CD14-positive monocyte (primary cell): Measurements from ENCODE around the gene FABP7. TPM values are rescaled to one million over a fixed set of nuclear protein-coding genes. Genes with fewer than 3 reads are reported as not detected.

ENCODE experiments used
- DNase-seq, 3 donors: peaks; one replicate each; pipeline ENCODE4 v3.0.0-alpha.2; 2011 to 2022
- H2AFZ ChIP-seq: 2 replicates; pipeline ENCODE4 v1.6.0; 2012; ENCODE audit warnings: mild to moderate bottlenecking, low read depth, low read length, inconsistent platforms; ENCODE audit not compliant: insufficient read depth, poor library complexity, severe bottlenecking
- H3K27ac ChIP-seq, 2 donors: 1 replicate in 1 of 2; 2 replicates in 1 of 2; pipeline ENCODE4 v1.5.1; 2012 to 2013; ENCODE audit warnings: low read length in 2 of 2, control low read depth in 1 of 2, inconsistent platforms in 1 of 2, low read depth in 1 of 2, mild to moderate bottlenecking in 1 of 2
- H3K27me3 ChIP-seq, 2 donors: one replicate each; pipeline versions ENCODE4 v1.6.0 to v1.6.1; 2011 to 2013; ENCODE audit warnings: low read length in 2 of 2; ENCODE audit not compliant: control insufficient read depth in 2 of 2, insufficient read depth in 2 of 2
- H3K36me3 ChIP-seq, 2 donors: replicated peaks in 1 of 2; 1 replicate in 1 of 2; 2 replicates in 1 of 2; pipeline versions ENCODE4 v1.5.1 to v1.6.1; 2012 to 2013; ENCODE audit warnings: low read length in 2 of 2, control low read depth in 1 of 2, inconsistent platforms in 1 of 2, mild to moderate bottlenecking in 1 of 2; ENCODE audit not compliant: insufficient read depth in 2 of 2, control insufficient read depth in 1 of 2
- H3K4me1 ChIP-seq, 2 donors: 1 replicate in 1 of 2; 2 replicates in 1 of 2; pipeline versions ENCODE4 v1.5.1 to v1.6.1; 2012 to 2013; ENCODE audit warnings: low read length in 2 of 2, control low read depth in 1 of 2, inconsistent platforms in 1 of 2, mild to moderate bottlenecking in 1 of 2, moderate library complexity in 1 of 2; ENCODE audit not compliant: insufficient read depth in 2 of 2, control insufficient read depth in 1 of 2
- H3K4me2 ChIP-seq: replicated peaks from 2 replicates; pipeline ENCODE3; 2012; ENCODE audit warnings: low read length, moderate library complexity, mild to moderate bottlenecking; ENCODE audit not compliant: poor library complexity, severe bottlenecking; ENCODE audit errors: extremely low read depth
- H3K4me3 ChIP-seq, 3 experiments: fragments of 200-600 bp in 1 of 3; sonication (generic) in 1 of 3; replicated peaks in 1 of 3; 1 replicate in 2 of 3; 2 replicates in 1 of 3; pipeline ENCODE4 v1.5.1; 2011 to 2013; ENCODE audit warnings: low read length in 3 of 3, mild to moderate bottlenecking in 3 of 3, control low read depth in 2 of 3, low read depth in 2 of 3, inconsistent platforms in 1 of 3, moderate library complexity in 1 of 3
- H3K79me2 ChIP-seq: 2 replicates; pipeline ENCODE4 v1.6.0; 2012; ENCODE audit warnings: mild to moderate bottlenecking, control low read depth, inconsistent platforms, low read length, moderate library complexity; ENCODE audit not compliant: insufficient read depth
- H3K9ac ChIP-seq: 2 replicates; pipeline ENCODE4 v1.6.0; 2017; ENCODE audit warnings: low read length, mild to moderate bottlenecking; ENCODE audit not compliant: insufficient read depth, poor library complexity, severe bottlenecking
- H3K9me3 ChIP-seq, 2 donors: replicated peaks in 1 of 2; 1 replicate in 1 of 2; 2 replicates in 1 of 2; pipeline versions ENCODE4 v1.5.1 to v1.6.1; 2012 to 2013; ENCODE audit warnings: low read length in 2 of 2, control low read depth in 1 of 2; ENCODE audit not compliant: control insufficient read depth in 1 of 2, insufficient read depth in 1 of 2
- H4K20me1 ChIP-seq: 2 replicates; pipeline ENCODE4 v1.6.0; 2012; ENCODE audit warnings: mild to moderate bottlenecking, low read length, control low read depth, moderate library complexity; ENCODE audit not compliant: insufficient read depth
- H3K27ac Mint-ChIP-seq, 7 donors: one replicate each; pipeline ENCODE4 v1.8.0; 2020; ENCODE audit warnings: mild to moderate bottlenecking in 7 of 7, mixed read lengths in 7 of 7, moderate library complexity in 6 of 7, inconsistent platforms in 2 of 7
- H3K27me3 Mint-ChIP-seq, 3 donors: one replicate each; pipeline ENCODE4 v1.8.0; 2021 to 2022; ENCODE audit warnings: low read depth in 3 of 3, mild to moderate bottlenecking in 3 of 3, mixed read lengths in 3 of 3, moderate library complexity in 3 of 3, inconsistent platforms in 1 of 3
- H3K36me3 Mint-ChIP-seq, 2 donors: one replicate each; pipeline ENCODE4 v1.8.0; 2020; ENCODE audit warnings: mixed read lengths in 2 of 2, inconsistent platforms in 1 of 2, mild to moderate bottlenecking in 1 of 2
- H3K4me1 Mint-ChIP-seq: one replicate; pipeline ENCODE4 v1.8.0; 2020; ENCODE audit warnings: mild to moderate bottlenecking, mixed read lengths
- H3K4me3 Mint-ChIP-seq, 2 donors: one replicate each; pipeline ENCODE4 v1.8.0; 2020; ENCODE audit warnings: mild to moderate bottlenecking in 2 of 2, mixed read lengths in 2 of 2, moderate library complexity in 1 of 2
- H3K9me3 Mint-ChIP-seq, 7 donors: one replicate each; pipeline ENCODE4 v1.8.0; 2020 to 2022; ENCODE audit warnings: mixed read lengths in 7 of 7, mild to moderate bottlenecking in 6 of 7, moderate library complexity in 6 of 7, inconsistent platforms in 2 of 7
- CTCF ChIP-seq: fragments of 200-600 bp; IDR thresholded peaks from one replicate; pipeline ENCODE4 v1.8.0; 2022; ENCODE audit warnings: antibody characterized with exemption, mild to moderate bottlenecking
- WGBS: methylation state at CpG from one replicate; pipeline ENCODE4 v1.1.5; 2013; ENCODE audit warnings: missing lambda C conversion rate; ENCODE audit not compliant: insufficient coverage; 5-methylcytosine and 5-hydroxymethylcytosine counted together
- intact Hi-C, 2 donors: fragments of 100-400 bp; cut with micrococcal nuclease; formaldehyde crosslinking; loops; one replicate each; pipeline versions ENCODE4 v1.15.0 to v1.15.1; 2023
- polyA plus RNA-seq, 3 donors: library from polyadenylated mRNA; depleted of rRNA in 1 of 3; unstranded in 2 of 3; stranded (reverse) in 1 of 3; fragments of 300-500 nt in 2 of 3; fragments of >200 nt in 1 of 3; fragmentation: Illumina TruSeq in 2 of 3; gene quantifications; 1 replicate in 2 of 3; 2 replicates in 1 of 3; pipeline ENCODE4 v1.2.3, GENCODE V29; 2012 to 2021

The FABP7 gene
- polyA plus RNA-seq, 3 donors = not detected

- no peak overlapping the region for H3K4me3 Mint-ChIP-seq
- H3K4me2 ChIP-seq = no peak overlapping the region
- H3K4me1 Mint-ChIP-seq = no peaks in the 10 kb centered on the region
- no peak for TF ChIP-seq CTCF
- H3K4me1 ChIP-seq = no peaks in the 10 kb centered on the region
- H3K4me3 ChIP-seq = no peak overlapping the region
- H4K20me1 ChIP-seq = no peaks in the 10 kb centered on the region
- H3K9ac ChIP-seq = no peak overlapping the region
- intact Hi-C loops = no loop called here
- no peak for DNase-seq
- no peaks in the 10 kb centered on the region for H3K36me3 Mint-ChIP-seq
- no peaks in the 10 kb centered on the region for H3K9me3 ChIP-seq
- H3K9me3 Mint-ChIP-seq = no peaks in the 10 kb centered on the region
- H3K27ac ChIP-seq = no peak overlapping the region
- peaks cover 2 to 6% (median 6%) of the 10 kb centered on the region in 3 donors for H3K27me3 Mint-ChIP-seq
- 100% methylated on average over 1 of the region's 2 CpGs for WGBS
- peaks cover 0 to 2% of the 10 kb centered on the region in 2 donors for H3K27me3 ChIP-seq
- H3K36me3 ChIP-seq = no peaks in the 10 kb centered on the region
- no peak overlapping the region for H2AFZ ChIP-seq
- no peaks in the 10 kb centered on the region for H3K79me2 ChIP-seq
- H3K27ac Mint-ChIP-seq = no peak overlapping the region
These were observed 37.8 kb downstream of the FABP7 start for GRCh38 chr6:122817358-122817757.

GRCh38 chr6:122817766-122818165, 38.2 kb downstream of the FABP7 start:
- H3K9ac ChIP-seq = no peak overlapping the region
- no peak for TF ChIP-seq CTCF
- no peak overlapping the region for H3K4me2 ChIP-seq
- no peak overlapping the region for H2AFZ ChIP-seq
- intact Hi-C loops = no loop called here
- H3K36me3 ChIP-seq = no peaks in the 10 kb centered on the region
- H3K27me3 Mint-ChIP-seq = peaks cover 2 to 8% (median 6%) of the 10 kb centered on the region in 3 donors
- H3K27me3 ChIP-seq = peaks cover 0 to 2% of the 10 kb centered on the region in 2 donors
- no peaks in the 10 kb centered on the region for H3K36me3 Mint-ChIP-seq
- H3K4me1 Mint-ChIP-seq = no peaks in the 10 kb centered on the region
- no peak overlapping the region for H3K27ac ChIP-seq
- peaks cover 0 to 2% (median 0%) of the 10 kb centered on the region in 7 donors for H3K9me3 Mint-ChIP-seq
- no CpG with 5 or more reads among the region's 4 CpGs for WGBS
- no peak for DNase-seq
- no peak overlapping the region for H3K27ac Mint-ChIP-seq
- no peak overlapping the region for H3K4me3 ChIP-seq
- no peaks in the 10 kb centered on the region for H4K20me1 ChIP-seq
- H3K4me1 ChIP-seq = no peaks in the 10 kb centered on the region
- H3K4me3 Mint-ChIP-seq = no peak overlapping the region
- no peaks in the 10 kb centered on the region for H3K79me2 ChIP-seq
- H3K9me3 ChIP-seq = no peaks in the 10 kb centered on the region
